Small intestine (tissue), 7 donors: ENCODE results near the gene ERC2. TPM values are rescaled to one million over a fixed set of nuclear protein-coding genes. Genes with fewer than 3 reads are reported as not detected.

Experiments used
- DNase-seq, 2 donors: peaks; one replicate each; pipeline versions ENCODE4 v3.0.0 to v3.0.0-alpha.2; 2013
- FAIRE-seq: peaks from 2 replicates; lab custom pipeline; 2012; peaks lifted over from hg19 to GRCh38; lab: Jason Lieb, UNC
- H3K27ac ChIP-seq, 3 donors: one replicate each; pipeline ENCODE4 v1.5.1; 2013; ENCODE audit warnings: low read length in 2 of 3, mild to moderate bottlenecking in 2 of 3, control low read depth in 1 of 3, inconsistent platforms in 1 of 3, low read depth in 1 of 3, moderate library complexity in 1 of 3
- H3K27me3 ChIP-seq, 3 donors: one replicate each; pipeline ENCODE4 v1.6.1; 2013; ENCODE audit warnings: low read length in 3 of 3, inconsistent platforms in 1 of 3; ENCODE audit not compliant: control insufficient read depth in 3 of 3, insufficient read depth in 3 of 3
- H3K36me3 ChIP-seq, 3 donors: one replicate each; pipeline ENCODE4 v1.6.1; 2013; ENCODE audit warnings: low read length in 3 of 3, inconsistent platforms in 1 of 3, low read depth in 1 of 3, mild to moderate bottlenecking in 1 of 3, moderate library complexity in 1 of 3; ENCODE audit not compliant: control insufficient read depth in 3 of 3, insufficient read depth in 2 of 3
- H3K4me1 ChIP-seq, 3 donors: one replicate each; pipeline ENCODE4 v1.6.1; 2013; ENCODE audit warnings: low read length in 2 of 3, inconsistent platforms in 1 of 3, low read depth in 1 of 3, mild to moderate bottlenecking in 1 of 3, moderate library complexity in 1 of 3; ENCODE audit not compliant: control insufficient read depth in 3 of 3, insufficient read depth in 2 of 3
- H3K4me3 ChIP-seq, 3 donors: one replicate each; pipeline ENCODE4 v1.5.1; 2013; ENCODE audit warnings: low read length in 3 of 3, control low read depth in 1 of 3, inconsistent platforms in 1 of 3, low read depth in 1 of 3, mild to moderate bottlenecking in 1 of 3, moderate library complexity in 1 of 3
- H3K9me3 ChIP-seq, 2 donors: one replicate each; pipeline ENCODE4 v1.6.1; 2013; ENCODE audit warnings: low read depth in 1 of 2, low read length in 1 of 2; ENCODE audit not compliant: control insufficient read depth in 2 of 2, insufficient read depth in 1 of 2
- WGBS, 3 donors: extraction: QIAGEN DNeasy Blood & Tissue Kit; methylation state at CpG; one replicate each; pipeline ENCODE4 v1.1.7; 2013; 5-methylcytosine and 5-hydroxymethylcytosine counted together
- polyA plus RNA-seq, 4 donors: library from polyadenylated mRNA; stranded (reverse) in 3 of 4; unstranded in 1 of 4; fragments of 200-250 nt in 3 of 4; fragments of 120-200 nt in 1 of 4; gene quantifications; one replicate each; pipeline versions ENCODE4 v1.2.1 to v1.2.3, GENCODE V29; 2013
- donor health status: healthy with polysubstance abuse.
- donor health status: control.
- donor health status: control.
- donor health status: Bipolar disorder and iron deficiency.
- donor health status: healthy.

The ERC2 gene
- polyA plus RNA-seq, 4 donors: 0.73 to 2.0 TPM; not detected in 2

DNA sequence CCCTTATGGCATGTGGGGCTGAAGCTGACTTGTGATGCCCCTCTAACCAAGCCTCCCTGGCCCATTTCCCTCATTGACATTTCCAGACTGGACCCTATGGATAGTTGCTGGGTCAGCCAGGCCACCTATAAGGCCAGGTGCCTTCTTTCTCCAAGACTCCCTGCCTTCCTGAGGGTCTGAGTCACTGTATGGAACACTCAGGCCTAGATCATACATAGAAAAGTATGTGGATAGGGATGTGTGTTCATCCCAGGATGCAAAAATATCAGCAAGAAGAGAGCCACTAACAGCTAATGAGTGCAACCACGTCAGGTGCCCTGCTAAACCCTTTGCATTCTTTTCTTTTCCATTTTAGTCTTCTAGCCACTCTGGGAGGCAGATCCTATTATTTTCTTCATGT, 812.7 kb downstream of the ERC2 start:
- Histone ChIP-seq H3K36me3 (no peaks in the 10 kb centered on the region), H3K27me3 (no peaks in the 10 kb centered on the region), H3K4me1 (no peaks in the 10 kb centered on the region), H3K4me3 (no peak overlapping the region), H3K27ac (no peak overlapping the region), H3K9me3 (no peaks in the 10 kb centered on the region)
- WGBS, 3 donors: 80 to 89% (median 81%) methylated on average over 1 of the region's 1 CpG
- no peak for FAIRE-seq
- no peak for DNase-seq

DNA sequence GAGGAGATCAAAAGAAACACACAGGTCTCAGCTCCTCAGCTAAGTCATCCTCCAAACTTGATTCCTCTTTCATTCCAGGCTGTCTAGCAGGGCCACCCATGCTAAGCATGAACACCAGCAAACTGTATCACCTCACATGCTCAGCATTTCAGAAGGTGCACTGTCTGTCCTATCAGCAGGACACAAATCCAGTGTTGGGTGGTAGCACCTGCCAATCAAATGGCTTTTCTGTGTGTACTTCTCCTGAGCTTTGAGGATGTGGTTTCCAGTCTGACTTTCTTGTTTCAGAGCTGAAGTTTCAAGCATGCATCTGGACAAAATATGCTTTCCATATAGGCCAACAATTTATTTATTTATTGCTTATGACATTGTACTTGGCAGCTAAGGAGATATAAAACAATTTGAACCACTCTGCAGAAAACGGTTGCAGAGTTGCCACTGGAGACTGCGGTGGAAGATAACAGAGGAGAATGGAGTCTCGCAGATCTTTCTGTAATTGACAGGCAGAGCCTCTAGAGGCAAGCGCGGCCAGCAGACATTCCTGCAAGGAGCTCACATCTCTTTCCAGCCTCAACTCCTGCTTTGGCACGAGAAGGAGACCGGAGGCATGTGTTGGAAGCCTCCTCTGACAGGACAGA, 814.0 kb downstream of the ERC2 start:
- no peak for DNase-seq
- WGBS, 3 donors: 55 to 67% (median 58%) methylated on average over 7 of the region's 7 CpGs

DNA sequence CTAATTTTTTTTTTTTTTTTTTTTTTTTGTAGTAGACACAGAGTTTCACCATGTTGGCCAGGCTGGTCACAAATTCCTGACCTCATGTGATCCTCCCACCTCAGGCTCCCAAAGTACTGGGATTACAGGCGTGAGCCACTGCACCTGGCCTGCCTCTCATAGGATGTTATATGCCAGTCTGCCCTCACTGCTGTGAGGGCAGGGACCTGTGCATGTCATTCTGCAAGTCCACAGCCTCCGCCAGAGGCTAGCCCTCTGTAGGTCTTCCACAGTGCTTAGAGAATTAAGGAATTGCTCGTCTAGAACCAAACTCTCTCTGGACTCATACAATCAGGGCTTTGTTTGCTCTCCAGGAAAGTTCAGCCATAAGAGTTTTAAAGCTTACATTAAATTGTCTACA, 817.3 kb downstream of the ERC2 start:
- H3K4me1 ChIP-seq: no peaks in the 10 kb centered on the region
- peaks cover 0 to 3% (median 0%) of the 10 kb centered on the region in 3 donors for H3K27me3 ChIP-seq
- H3K4me3 ChIP-seq: no peak overlapping the region
- no peak overlapping the region for H3K27ac ChIP-seq
- no peak for FAIRE-seq
- DNase-seq: no peak
- WGBS, 3 donors: 64 to 85% (median 67%) methylated on average over 3 of the region's 3 CpGs
- H3K36me3 ChIP-seq: no peaks in the 10 kb centered on the region
- peaks cover 0 to 2% of the 10 kb centered on the region in 2 donors for H3K9me3 ChIP-seq

More for the DNA sequence above, 814.0 kb downstream of the ERC2 start:
- Histone ChIP-seq H3K36me3 (no peaks in the 10 kb centered on the region), H3K4me3 (no peak overlapping the region), H3K27ac (no peak overlapping the region), H3K27me3 (no peaks in the 10 kb centered on the region), H3K4me1 (no peaks in the 10 kb centered on the region), H3K9me3 (no peaks in the 10 kb centered on the region)
- FAIRE-seq: no peak

DNA sequence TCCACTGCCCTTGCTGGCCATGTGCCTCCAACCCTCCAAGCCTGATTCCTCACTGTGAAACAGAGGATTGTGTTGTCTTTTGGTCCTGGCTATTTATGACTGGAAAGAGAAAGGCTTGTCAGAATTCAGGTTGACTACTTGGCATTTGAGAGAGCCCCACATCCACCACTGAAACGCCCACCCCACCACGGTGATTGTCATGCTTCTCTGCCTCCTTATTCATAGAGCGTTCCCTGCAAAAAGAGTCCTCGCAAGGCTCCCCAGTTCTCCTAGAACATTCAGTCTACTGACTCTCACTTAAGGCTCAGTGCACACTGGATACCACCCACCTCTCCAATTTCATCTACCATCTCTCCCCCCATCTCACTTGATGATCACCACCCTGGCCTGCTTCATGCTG, 818.3 kb downstream of the ERC2 start:
- Histone ChIP-seq H3K27ac (no peak overlapping the region), H3K36me3 (no peaks in the 10 kb centered on the region), H3K27me3 (peaks cover 0 to 3% (median 0%) of the 10 kb centered on the region in 3 donors), H3K4me1 (no peaks in the 10 kb centered on the region), H3K4me3 (no peak overlapping the region), H3K9me3 (peaks cover 0 to 2% of the 10 kb centered on the region in 2 donors)
- FAIRE-seq (no peak), DNase-seq (no peak)
- 81 to 90% (median 86%) methylated on average over 4 of the region's 4 CpGs for WGBS, 3 donors

DNA sequence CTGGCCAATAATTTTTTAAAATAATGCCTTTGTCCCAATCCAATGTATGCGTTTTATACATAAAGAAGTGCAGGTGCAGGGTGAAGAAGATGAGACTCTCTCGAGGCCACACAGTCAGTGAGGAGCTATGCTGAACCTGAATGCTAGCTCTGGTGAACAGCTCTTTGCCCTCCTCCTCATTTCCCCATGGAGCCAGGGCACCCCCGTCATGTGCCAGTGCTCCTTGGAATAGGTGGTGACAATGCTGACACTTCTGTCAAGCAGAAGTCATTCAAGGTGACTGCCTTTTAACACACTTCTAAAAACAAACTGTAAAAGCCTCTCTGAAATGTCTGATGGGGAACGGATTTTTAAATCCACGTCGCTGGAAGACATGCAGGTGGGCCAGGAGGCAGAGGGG, 818.7 kb downstream of the ERC2 start:
- H3K27me3 ChIP-seq: peaks cover 0 to 3% (median 0%) of the 10 kb centered on the region in 3 donors
- H3K4me3 ChIP-seq: no peak overlapping the region
- no peak overlapping the region for H3K27ac ChIP-seq
- peaks cover 0 to 2% of the 10 kb centered on the region in 2 donors for H3K9me3 ChIP-seq
- DNase-seq (no peak), FAIRE-seq (no peak)
- WGBS, 3 donors: 55 to 68% (median 63%) methylated on average over 6 of the region's 6 CpGs
- no peaks in the 10 kb centered on the region for H3K4me1 ChIP-seq
- H3K36me3 ChIP-seq: no peaks in the 10 kb centered on the region

DNA sequence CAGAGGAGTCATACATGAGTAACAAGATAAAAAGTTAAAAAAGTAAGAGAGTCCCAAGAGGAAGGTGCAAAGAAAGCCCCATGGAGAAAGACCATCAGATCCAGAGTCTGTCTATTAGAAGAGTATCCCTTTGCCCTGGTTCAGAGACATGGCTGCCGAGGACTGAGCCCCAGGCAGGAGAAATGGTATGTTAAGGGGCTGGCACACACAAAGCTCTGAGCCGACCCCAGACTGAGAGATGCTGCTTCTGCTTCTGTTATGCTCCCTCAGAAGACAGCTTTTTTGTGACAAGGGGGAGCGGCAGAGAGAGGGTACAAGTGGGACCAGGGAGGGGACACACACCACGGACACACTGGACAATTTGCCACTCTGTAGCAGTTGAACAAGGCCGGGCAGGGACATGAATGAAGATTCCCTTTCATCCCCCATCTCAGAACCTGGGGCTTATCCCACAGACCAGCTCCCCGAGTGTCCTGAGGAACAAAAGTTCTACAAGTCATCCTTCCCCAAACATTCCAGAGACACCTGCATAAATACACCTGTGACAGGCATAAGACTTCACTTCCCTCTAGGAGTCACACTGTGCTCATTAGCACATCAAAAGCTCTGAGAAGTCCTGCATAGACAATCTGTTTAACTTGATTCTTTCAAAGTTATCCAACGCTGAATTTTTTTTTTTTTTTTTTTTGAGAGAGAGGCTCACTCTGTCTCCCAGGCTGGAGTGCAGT, 819.5 kb downstream of the ERC2 start:
- peaks cover 0 to 2% of the 10 kb centered on the region in 2 donors for H3K9me3 ChIP-seq
- peaks cover 0 to 3% (median 0%) of the 10 kb centered on the region in 3 donors for H3K27me3 ChIP-seq
- H3K4me3 ChIP-seq: no peak overlapping the region
- H3K4me1 ChIP-seq: no peaks in the 10 kb centered on the region
- no peaks in the 10 kb centered on the region for H3K36me3 ChIP-seq
- 51 to 71% (median 52%) methylated on average over 7 of the region's 7 CpGs for WGBS, 3 donors
- H3K27ac ChIP-seq: no peak overlapping the region
- FAIRE-seq: no peak
- DNase-seq: no peak

DNA sequence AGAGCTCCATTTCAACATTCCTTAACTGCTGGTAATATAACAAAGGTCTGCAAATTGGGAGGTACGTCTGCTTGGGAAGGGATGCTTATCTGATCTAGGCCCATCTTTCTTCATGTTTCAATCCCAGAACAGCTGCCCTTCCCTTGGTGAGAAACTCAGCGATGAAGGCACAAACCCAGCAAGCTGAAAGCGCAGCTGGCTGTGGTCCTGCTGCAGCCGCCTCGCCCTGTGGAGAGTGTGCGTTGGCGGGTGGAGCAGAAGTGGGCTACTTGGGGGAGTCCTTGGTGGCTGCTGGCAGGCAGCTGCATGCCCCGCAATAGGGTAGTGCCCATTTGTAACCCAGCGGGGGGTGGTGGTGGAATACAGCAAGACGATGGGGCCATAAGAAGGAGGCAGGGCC, 820.6 kb downstream of the ERC2 start:
- H3K9me3 ChIP-seq: peaks cover 0 to 2% of the 10 kb centered on the region in 2 donors
- DNase-seq (no peak), FAIRE-seq (no peak)
- 78 to 81% (median 80%) methylated on average over 10 of the region's 10 CpGs for WGBS, 3 donors
- H3K4me3 ChIP-seq: no peak overlapping the region
- H3K27me3 ChIP-seq: peaks cover 0 to 3% (median 0%) of the 10 kb centered on the region in 3 donors
- H3K36me3 ChIP-seq: no peaks in the 10 kb centered on the region
- no peaks in the 10 kb centered on the region for H3K4me1 ChIP-seq
- H3K27ac ChIP-seq: no peak overlapping the region

DNA sequence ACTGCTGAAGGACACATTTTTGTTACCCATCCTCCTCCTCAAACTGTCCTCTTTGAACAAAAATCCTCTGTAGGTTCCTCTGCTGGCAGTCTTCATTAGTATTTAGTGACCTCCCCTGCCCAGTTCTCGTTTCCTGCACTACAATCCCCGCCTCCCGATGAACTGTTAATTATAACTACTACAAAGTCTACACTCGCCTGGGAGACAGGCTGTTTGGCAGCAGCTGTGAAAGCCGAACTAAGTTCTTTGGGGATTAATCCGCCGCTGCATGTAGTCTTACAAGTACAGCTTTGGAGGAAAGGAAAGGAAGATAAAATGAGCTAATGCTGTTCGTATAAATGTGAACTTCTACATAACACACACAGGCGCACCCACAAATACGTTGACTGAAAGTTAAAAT, 821.2 kb downstream of the ERC2 start:
- Histone ChIP-seq H3K4me1 (no peaks in the 10 kb centered on the region), H3K27me3 (peaks cover 0 to 3% (median 0%) of the 10 kb centered on the region in 3 donors), H3K9me3 (peaks cover 0 to 2% of the 10 kb centered on the region in 2 donors), H3K36me3 (no peaks in the 10 kb centered on the region), H3K27ac (no peak overlapping the region), H3K4me3 (no peak overlapping the region)
- no peak for DNase-seq
- WGBS, 3 donors: 53 to 63% (median 55%) methylated on average over 10 of the region's 10 CpGs
- no peak for FAIRE-seq
